ENCODE results near the gene PCYT2. TPM values are rescaled to one million over a fixed set of nuclear protein-coding genes. Genes with fewer than 3 reads are reported as not detected.
A peak's percentile ranks its signal among the peaks of the same experiment; 100 is the strongest.

The PCYT2 gene
- total RNA-seq, 4 donors from 2014 or later = 18.6 to 38.5 (median 34.6) TPM

DNA sequence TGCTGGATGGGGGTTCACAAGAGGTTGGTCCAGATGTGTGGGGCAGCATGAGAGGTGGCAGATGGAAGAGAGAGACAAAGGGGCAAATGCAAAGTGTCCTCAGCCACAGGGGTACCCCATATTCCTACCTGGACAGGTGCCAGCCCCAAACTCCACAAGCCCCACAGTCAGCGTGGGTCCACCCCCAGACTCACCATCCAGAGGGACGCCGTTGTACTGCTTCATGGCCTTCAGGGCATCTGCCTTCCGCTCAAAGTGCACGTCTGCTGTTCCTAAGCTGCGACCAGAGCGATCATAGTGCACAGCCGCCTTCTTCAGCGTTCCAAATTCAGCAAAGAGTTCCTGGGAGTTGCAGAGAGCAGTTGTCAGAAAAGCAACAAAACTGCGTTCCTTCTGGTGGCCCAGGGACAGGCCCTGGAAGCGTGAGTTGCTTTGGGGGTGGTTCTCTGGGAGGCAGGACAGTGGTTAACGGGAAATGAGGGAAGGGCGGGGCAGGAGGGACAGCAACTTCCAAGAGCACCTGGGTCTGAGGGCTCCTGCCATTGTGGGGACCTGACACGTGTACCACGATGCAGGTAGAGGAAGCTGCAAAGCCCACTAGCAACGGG, 22.1 kb downstream of the PCYT2 start:
- no peak for TF ChIP-seq POLR2A (IDR thresholded peaks at IDR 0.05)
- TF ChIP-seq, protein P1, sequence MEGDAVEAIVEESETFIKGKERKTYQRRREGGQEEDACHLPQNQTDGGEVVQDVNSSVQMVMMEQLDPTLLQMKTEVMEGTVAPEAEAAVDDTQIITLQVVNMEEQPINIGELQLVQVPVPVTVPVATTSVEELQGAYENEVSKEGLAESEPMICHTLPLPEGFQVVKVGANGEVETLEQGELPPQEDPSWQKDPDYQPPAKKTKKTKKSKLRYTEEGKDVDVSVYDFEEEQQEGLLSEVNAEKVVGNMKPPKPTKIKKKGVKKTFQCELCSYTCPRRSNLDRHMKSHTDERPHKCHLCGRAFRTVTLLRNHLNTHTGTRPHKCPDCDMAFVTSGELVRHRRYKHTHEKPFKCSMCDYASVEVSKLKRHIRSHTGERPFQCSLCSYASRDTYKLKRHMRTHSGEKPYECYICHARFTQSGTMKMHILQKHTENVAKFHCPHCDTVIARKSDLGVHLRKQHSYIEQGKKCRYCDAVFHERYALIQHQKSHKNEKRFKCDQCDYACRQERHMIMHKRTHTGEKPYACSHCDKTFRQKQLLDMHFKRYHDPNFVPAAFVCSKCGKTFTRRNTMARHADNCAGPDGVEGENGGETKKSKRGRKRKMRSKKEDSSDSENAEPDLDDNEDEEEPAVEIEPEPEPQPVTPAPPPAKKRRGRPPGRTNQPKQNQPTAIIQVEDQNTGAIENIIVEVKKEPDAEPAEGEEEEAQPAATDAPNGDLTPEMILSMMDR (IDR thresholded peaks at IDR 0.05) = no peak
- 85 to 89% methylated on average over 11 to 14 of the region's 16 CpGs for whole genome bisulfite sequencing, 2 donors
- no peak for DNase-seq

DNA sequence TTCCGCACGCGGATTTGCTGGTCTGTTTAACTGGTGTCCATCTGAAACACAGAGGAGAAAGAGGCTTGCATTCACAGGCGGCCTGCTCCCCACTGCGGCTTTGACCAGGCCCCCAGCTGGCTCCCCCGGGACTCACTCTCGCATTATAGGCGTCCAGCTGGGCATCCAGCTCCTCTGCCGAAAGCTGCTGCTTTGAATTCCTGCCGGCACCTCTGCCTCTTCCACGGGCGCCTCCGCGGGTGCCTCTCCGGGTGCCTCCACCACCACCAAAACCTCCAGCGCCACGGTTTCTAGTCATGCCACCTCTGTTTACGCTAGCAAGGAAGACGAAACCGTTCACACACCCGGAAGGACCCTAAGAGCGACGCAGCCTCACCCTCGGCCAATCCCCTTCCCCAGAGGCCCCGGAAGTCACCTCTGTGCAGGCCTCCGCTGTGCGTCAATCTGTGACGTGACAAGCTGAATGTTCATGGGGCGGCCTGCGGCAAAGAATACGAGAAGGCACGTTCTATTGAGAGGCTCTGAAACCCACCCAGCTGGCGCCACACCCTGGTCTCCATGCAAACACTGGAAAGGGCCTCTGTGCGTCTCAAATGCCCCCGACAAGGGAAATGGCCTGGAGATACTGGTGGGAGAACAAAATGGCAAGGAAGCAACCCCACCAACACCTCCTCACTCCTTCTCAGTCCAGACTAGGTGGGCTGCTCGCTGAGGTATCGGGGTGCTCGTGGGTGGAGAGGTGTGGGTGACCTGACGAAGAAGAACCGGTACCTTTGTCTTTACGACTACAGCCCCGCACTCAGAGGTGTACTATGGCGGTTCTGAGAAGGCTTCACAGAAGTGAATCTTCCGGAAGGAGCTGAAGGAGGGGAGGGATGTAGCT, 22.9 kb downstream of the PCYT2 start:
- no peak for DNase-seq
- intact Hi-C loops (cut with DNase I) = no loop called here

More for the DNA sequence above, 22.1 kb downstream of the PCYT2 start:
- peaks cover 36 to 68% (median 38%) of the 10 kb centered on the region in 3 donors for H3K36me3 ChIP-seq
- H3K27me3 ChIP-seq = no peaks in the 10 kb centered on the region
- H3K27ac ChIP-seq = peak overlapping the region in 1 of 4 donors; percentile 87
- no peak overlapping the region for H3K4me3 ChIP-seq
- intact Hi-C loops (cut with DNase I) = no loop called here
- H3K4me1 ChIP-seq = peaks cover 26 to 66% (median 31%) of the 10 kb centered on the region in 3 donors
- H3K9me3 ChIP-seq = no peaks in the 10 kb centered on the region

GRCh38 chr17:81885869-81886548, 25.2 kb downstream of the PCYT2 start:
- H3K27ac ChIP-seq = peak overlapping the region; percentile 59 to 86 (median 78)
- H3K27me3 ChIP-seq = no peaks in the 10 kb centered on the region
- H3K9me3 ChIP-seq = no peaks in the 10 kb centered on the region
- TF ChIP-seq, protein P1 (IDR thresholded peaks at IDR 0.05) = peak in 1 of 6 experiments; percentile 9
- TF ChIP-seq POLR2A (IDR thresholded peaks at IDR 0.05) = no peak
- no peak for DNase-seq
- 58 to 65% methylated on average over 6 to 7 of the region's 11 CpGs for WGBS, 2 donors
- peaks cover 36 to 93% (median 38%) of the 10 kb centered on the region in 3 donors for H3K36me3 ChIP-seq
- H3K4me3 ChIP-seq = no peak overlapping the region
- intact Hi-C loops (cut with DNase I) = no loop called here
- H3K4me1 ChIP-seq = peaks cover 18 to 50% (median 28%) of the 10 kb centered on the region in 3 donors

More for the DNA sequence above, 22.9 kb downstream of the PCYT2 start:
- 90 to 93% methylated on average over 18 to 32 of the region's 44 CpGs for WGBS, 2 donors
- no peak overlapping the region for H3K27ac ChIP-seq
- no peaks in the 10 kb centered on the region for H3K27me3 ChIP-seq
- TF ChIP-seq, protein P1 (IDR thresholded peaks at IDR 0.05) = no peak
- TF ChIP-seq POLR2A (IDR thresholded peaks at IDR 0.05) = no peak
- peaks cover 36 to 71% (median 38%) of the 10 kb centered on the region in 3 donors for H3K36me3 ChIP-seq
- H3K4me1 ChIP-seq = peaks cover 26 to 65% (median 31%) of the 10 kb centered on the region in 3 donors
- no peak overlapping the region for H3K4me3 ChIP-seq
- no peaks in the 10 kb centered on the region for H3K9me3 ChIP-seq

DNA sequence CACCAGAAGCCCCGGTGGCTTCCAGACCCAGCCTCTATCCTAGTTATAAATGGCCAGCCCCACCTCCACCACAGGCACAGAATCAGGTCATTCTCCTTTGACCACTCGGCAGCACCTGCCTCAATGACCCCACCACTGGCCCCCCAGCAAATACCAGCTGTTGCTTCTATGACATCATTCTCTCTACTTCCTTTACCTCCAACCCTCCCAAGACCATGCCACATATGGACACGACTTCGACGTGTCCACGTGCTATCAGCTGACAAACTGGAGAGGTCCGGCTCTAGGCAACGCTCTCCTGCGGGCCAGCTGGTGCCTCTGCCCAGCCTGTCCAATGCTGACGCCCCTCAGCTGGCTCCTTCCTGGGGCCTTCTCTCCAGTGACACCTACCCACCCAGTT, 25.7 kb downstream of the PCYT2 start:
- WGBS, 2 donors = 82 to 91% methylated on average over 6 to 9 of the region's 10 CpGs
- Histone ChIP-seq H3K9me3 (no peaks in the 10 kb centered on the region), H3K4me3 (no peak overlapping the region), H3K27me3 (no peaks in the 10 kb centered on the region), H3K4me1 (peaks cover 15 to 46% (median 25%) of the 10 kb centered on the region in 3 donors), H3K36me3 (peaks cover 36 to 99% (median 38%) of the 10 kb centered on the region in 3 donors), H3K27ac (peak overlapping the region; percentile 59 to 86 (median 78))
- TF ChIP-seq, protein P1 (IDR thresholded peaks at IDR 0.05) = no peak
- no peak for TF ChIP-seq POLR2A (IDR thresholded peaks at IDR 0.05)
- intact Hi-C loops (cut with DNase I) = no loop called here
- no peak for DNase-seq
